Measurements from ENCODE around the gene ZDHHC9.

Gene ZDHHC9

GRCh38 chrX:129763666-129764065, 80.0 kb downstream of the ZDHHC9 start:
- DNase-seq (ENCODE audit: low spot score) = no peak

GRCh38 chrX:129762448-129762847, 81.2 kb downstream of the ZDHHC9 start:
- no peak for DNase-seq (ENCODE audit: low spot score)

GRCh38 chrX:129761596-129761995, 82.1 kb downstream of the ZDHHC9 start:
- DNase-seq (ENCODE audit: low spot score) = no peak

GRCh38 chrX:129760981-129761380, 82.7 kb downstream of the ZDHHC9 start:
- no peak for DNase-seq (ENCODE audit: low spot score)

GRCh38 chrX:129760155-129760554, 83.5 kb downstream of the ZDHHC9 start:
- DNase-seq (ENCODE audit: low spot score) = no peak

- DNase-seq (ENCODE audit: low spot score) = peak; percentile 51
Observed at GRCh38 chrX:129759576-129760061, 84.1 kb downstream of the ZDHHC9 start.

GRCh38 chrX:129755779-129756650, 87.7 kb downstream of the ZDHHC9 start:
- no peak for DNase-seq (ENCODE audit: low spot score)

- no peak for DNase-seq (ENCODE audit: low spot score)
Observed at GRCh38 chrX:129754056-129755024, 89.3 kb downstream of the ZDHHC9 start.

All from kidney tubule cell (primary cell).